HG03135 (cell line): ENCODE results near the gene RETREG2.

Source experiments
- ATAC-seq: cut with Tn5 transposase; IDR thresholded peaks from one replicate; pipeline ENCODE4 v1.9.1; 2021; ENCODE audit warnings: mild to moderate bottlenecking, moderate library complexity; ENCODE audit not compliant: unreplicated experiment

The RETREG2 gene, protein sequence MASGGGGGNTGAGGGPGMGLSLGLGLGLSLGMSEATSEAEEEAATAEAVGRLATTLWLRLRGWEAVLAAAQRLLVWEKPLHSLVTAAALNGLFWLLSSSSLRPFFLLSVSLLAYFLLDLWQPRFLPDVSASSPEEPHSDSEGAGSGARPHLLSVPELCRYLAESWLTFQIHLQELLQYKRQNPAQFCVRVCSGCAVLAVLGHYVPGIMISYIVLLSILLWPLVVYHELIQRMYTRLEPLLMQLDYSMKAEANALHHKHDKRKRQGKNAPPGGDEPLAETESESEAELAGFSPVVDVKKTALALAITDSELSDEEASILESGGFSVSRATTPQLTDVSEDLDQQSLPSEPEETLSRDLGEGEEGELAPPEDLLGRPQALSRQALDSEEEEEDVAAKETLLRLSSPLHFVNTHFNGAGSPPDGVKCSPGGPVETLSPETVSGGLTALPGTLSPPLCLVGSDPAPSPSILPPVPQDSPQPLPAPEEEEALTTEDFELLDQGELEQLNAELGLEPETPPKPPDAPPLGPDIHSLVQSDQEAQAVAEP

DNA sequence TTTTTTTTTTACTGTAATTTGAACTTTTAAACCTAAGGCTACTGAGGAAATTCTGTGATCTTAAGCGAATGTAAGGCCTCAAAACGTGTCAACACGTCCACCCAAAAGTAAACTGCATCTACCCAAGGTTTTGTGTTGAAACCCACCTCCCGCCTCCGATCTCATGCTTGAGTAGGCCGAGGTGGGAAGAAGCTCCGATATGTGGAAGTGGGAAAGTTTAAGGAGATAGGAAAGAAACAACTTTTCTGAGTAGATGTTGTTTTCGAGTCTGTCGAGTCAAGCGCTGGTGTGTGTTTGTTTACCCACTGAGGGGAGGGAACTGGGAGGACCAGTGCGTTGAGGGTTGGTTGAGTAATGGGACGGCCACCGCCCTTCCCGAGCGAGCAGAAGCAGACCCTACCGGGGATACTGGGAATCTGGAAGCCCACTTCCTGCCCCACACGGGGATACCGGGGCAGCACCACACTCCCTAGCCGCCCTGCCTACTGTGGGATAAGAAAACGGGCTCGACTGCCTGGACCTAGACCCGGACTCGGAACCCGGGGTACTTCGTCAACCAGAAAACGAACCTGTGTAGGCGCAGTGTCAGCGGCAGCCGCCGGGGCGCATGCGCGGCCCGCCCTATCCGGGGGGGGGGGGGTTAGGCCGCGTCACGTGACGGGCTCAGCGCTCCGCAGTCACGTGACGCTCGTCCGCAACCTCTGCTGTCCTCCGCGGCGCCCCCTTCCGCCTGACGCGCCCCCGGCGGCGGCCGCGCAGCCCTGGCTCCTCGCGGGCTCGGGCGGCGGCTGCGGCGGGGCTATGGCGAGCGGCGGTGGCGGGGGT is at the start of gene RETREG2:
Gene RETREG2, plus strand, starts transcription at position 724 of the 825 bp plus-strand sequence. Its CDS starts 78 bp downstream, at position 802.
- ATAC-seq = peak; percentile 47

DNA sequence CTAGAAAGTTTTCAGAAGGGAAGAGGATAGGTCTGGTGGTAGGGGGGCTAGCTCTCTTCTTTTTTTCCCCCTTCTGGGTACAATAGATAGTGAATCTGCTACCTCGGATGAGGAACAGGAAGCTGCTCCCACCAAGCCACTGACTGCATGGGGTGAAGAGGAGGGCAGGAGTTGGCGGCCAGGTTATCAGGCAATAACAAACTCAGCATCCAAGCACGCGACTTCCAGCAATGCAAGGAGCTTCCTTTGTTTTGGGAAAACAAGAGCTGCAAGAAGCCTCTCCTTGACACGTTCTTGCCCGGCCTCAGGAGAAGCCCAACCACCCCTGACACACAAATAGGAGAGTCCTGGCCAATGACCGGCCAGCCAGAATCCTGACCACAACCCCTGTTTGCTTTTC is 49.7 kb upstream of the RETREG2 start:
- no peak for ATAC-seq

- ATAC-seq = no peak
Measured at GRCh38 chr2:219129589-219129988, 48.5 kb upstream of the RETREG2 start.

DNA sequence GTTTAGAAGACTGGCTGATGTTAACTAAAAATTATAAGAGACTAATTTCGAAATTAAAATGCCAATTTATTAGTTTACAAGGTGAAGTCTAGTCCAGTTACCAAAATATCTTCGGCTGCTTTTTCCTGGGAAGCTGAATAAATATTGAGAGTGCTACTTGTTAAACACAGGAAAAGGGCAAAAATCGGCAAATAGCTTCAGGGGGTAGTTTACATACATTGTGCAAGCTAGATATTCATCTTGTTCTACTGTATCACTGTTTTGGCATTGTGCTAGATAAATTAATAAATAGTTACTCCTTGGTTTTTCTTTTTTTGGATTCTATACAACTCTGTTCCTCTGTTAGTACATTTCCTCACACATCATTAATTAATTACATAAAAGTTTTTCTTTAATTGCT is 46.7 kb upstream of the RETREG2 start:
- ATAC-seq = no peak

DNA sequence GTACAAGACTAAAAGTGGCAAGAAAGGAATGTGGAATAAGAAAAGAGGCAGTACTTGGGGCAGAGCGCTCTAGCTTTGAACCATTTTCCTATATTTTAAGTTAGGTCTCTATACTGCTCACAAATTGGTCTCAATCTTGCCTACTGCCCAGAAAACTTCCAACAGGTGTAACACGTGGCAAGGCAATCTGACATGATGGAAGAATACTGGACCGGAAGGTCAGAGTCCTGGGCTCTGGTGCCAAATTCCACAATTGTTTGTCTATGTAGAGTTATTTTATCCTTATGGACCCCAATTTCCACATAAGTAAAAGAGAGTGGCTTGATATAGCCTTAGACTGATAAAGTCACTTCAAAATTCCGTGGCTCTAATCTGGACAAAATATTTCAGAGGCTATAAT is 46.3 kb upstream of the RETREG2 start:
- ATAC-seq = no peak

DNA sequence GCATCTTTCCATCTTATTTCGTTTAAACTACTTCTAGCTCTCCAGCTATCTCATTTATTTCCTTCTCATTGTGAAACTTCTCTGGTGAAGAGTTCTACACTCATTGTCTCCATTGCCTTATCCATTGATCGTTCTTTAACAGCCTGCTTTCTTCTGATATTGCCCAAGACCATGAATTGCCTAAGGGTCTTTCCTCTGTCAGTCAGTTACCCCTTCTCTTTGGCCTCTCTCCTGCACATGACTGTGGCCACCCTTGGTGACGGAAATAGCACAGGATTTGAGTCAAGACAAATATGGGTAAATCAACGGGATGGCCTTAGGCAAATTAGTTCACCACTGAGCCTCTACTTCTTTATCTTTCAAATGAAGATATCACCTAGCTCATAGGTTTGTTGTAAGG is 44.1 kb upstream of the RETREG2 start:
- ATAC-seq = no peak

DNA sequence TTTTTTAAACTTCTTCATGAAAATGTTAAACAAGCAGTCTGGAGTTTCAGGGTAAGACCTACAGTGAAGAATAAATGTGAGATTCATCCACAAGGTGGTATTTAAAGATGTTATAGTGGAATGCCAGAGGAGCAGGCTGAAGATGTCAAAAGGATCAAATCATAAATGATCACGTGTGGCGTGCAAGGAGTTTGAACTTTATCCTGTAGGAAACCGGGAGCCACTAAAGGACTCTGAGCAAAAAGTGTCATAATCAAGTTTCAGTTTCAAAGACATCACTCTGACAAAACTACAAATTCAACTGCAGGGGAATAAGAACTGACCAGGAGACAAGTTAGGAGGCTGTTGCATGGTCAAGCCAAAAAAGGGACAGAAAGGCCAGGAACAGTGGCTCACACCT is 37.4 kb upstream of the RETREG2 start:
- ATAC-seq = no peak

- no peak for ATAC-seq
Measured at GRCh38 chr2:219142329-219142728, 35.7 kb upstream of the RETREG2 start.

DNA sequence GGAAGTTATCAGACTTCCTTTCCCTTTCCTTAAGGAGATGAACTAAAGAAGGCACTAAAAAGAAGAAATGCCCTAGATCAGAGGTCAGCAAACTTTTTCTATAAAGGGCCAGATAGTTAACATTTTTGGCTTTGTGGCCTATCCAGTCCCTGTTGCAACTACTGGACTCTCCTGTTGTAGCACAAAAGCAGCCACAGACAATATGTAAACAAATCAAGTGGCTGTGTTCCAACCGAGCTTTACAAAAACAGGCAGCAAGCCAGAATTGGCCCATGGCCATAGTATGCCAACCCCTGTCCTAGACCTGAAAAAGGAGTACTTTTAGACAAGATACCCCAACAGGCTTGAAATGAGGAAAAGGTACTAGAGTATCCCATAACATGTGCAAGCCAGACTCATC is 28.4 kb upstream of the RETREG2 start:
- ATAC-seq = no peak

DNA sequence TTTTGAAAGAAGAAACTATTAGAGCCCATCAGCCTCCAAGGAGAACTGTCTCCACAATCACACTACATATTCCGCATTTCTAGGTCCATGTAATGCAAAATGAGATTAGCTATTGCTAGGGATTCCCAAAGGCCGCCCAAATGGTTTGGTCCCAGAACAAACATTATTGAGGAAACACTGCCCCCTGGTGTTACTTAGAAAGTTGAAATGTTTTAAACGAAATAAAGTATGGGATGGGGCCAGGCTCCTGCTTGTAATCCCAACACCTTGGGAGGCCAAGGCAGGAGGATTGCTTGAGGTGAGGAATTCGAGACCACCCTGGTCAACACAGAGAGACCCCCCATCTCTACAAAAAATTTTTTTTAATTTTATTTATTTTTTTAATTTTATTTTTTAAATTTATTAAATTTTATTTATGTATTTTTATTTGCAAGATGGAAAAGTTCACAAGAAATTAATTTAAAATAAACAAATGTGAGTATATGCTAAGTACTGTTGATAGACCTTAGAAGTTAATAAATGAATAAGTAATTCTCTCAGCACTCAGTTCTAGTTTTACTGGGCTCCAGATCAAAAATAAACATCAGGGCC is 22.9 kb upstream of the RETREG2 start:
- no peak for ATAC-seq

DNA sequence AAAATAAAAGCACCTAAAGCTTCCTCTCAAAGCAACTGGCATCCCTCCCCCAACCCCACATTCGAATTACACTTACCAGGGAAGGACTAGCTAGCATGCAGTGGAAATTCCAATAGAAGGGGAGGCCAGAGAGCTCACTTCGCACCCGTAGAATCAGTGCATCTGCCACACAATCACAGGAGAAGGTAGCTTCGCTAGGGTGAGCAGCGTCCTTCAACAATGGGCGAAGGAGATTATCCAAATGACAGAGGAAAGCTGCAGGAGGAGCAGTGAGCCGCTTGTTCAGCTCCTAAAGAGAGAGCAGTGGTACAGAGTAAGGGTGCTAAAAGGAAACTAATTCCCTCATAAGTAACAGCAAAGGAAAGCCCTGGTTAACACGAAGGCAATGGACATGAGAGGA is 20.7 kb upstream of the RETREG2 start:
- ATAC-seq = no peak

GRCh38 chr2:219158025-219158424 is 20.1 kb upstream of the RETREG2 start:
- ATAC-seq = no peak

DNA sequence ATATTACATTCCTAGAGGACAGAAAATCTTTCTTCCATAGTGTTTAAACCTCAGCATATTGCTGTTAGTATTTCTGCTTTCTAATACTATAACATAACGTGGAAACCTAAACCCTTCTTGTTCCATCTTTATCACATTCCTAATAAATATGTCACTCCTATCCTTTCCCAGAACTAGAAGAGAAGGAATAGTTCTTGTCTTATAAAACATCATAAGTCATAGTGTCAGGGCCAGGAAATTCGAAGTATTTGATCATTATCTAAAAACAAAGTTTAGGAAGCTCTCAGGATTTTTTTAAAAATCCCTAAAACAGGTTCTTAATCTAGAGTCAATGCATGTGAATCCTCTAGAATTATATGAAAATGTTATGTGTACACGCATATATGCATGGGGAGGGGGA is 19.5 kb upstream of the RETREG2 start:
- no peak for ATAC-seq

DNA sequence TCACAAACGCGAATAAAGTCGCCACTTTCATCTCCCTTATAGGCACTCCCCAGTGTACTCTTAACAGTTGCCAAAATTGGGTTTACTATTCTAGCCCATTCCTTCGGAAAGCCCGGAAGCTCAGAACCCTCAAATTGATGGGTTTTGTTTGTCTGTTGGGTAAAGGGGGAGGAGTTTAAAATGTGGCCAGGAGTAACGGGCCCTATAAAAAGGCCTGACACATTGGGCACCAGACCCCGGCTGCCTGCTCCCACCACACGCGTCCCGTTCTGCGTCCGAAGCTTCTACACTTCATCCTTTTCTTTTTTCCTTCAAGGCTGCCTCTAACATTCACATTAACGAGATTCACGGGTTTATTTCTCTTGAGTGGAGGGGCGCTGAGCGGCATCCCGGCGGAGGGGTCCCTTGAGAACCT is 18.3 kb upstream of the RETREG2 start:
- ATAC-seq = peak; percentile 0

DNA sequence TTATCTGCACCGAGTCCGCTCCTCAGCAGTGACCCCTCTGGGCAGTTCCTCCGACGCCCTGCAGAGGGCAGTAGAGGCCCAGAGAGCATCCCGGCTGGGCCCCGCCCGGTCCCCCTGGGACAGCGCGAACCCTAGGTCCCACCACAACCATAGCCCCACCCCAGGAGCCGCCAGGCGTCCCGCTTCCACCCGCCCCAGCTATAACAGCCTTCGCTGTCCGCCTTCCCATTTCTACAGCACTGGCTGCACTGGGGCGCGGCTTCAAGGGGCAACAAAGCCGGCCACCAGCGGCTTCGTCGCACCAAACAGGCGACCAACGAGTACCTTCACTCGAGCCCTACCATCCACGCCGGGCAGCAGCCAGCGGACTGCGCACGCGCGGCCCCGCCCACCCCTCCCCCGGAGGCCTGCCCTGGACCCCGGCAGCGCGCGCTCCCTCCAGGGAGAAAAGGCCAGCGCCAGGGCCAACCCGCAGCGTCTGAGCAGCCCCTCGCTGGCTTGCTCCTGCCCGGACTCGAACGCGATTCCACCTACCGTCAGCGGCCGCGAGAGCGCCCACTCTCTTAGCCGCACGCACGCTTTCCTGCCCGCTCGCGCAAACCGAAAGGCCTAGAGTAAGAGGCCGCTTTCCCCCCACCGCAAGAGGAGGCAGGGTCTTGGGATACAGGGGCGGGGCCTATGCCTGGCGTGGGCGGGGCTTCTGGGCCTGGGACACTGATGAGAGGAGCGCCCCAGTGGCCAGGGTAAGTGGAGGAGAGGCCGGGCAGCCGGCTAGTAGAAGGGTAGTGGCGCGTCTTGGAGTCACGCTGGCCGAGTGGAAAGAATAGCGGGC is 17.7 kb upstream of the RETREG2 start, which contains the start of gene NHEJ1:
Gene NHEJ1, minus strand, starts transcription at position 630 of the 832 bp plus-strand sequence. CDS start 2,453 bp downstream, outside the sequence.
- ATAC-seq = peak; percentile 81

GRCh38 chr2:219161097-219161496 is 17.0 kb upstream of the RETREG2 start:
- ATAC-seq = no peak

DNA sequence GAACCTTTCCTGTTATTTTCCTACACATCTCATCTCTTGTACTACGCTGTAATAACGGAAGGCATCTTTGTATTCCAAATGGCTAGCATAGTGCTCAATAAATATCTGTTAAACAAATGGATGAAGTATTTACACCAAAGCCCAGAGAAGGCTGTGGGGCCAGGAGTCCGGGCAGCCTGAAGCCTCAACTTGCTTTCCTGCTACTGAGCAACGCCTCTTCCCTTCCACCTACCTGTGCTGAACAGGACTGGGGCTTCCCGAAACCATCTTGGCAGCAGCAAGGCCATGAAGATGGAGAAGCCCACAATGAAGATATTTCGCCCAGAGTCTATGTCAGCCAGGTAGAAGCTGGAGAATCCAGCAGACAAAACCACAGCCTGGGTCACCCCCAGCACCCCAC is 14.9 kb upstream of the RETREG2 start:
- ATAC-seq = no peak

DNA sequence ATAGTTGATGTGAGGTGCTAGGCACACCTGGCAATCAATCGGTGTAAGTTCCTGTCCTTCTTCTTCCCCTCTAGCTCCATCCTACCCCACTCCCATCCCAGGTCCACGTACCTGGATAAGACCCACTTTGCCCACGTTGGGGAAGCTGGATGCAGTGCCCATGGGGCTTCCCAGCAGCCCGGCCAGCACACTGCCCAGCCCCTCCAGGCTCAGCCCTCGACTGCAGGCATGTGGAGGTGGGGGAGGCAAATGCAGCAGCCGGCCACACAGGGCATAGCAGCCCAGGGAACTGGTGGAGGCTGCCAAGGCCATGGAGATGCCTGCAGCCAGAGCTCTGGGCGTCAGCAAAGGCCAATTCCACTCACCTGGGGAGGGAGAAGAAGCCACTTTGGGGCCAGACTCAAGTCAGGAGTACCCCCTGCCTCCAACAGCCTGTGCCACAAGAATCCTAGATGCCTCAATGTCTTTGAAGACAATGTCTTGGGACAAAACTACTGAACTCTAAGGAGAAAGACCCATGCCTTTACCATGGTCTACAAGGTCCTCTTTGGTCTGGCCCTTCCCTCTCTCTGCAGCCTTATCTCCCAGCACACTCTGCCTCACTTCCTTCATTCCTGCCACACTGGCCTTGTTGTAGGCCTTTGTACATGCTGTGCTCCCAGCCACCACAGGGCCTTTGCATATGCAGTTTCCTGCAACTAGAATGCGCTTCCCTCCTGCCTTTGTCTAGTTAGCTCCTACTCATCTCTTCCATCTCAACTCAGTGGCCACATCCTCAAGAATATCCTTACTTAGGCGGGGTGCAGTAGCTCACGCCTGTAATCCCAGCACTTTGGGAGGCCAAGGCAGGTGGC is 12.8 kb upstream of the RETREG2 start:
- no peak for ATAC-seq

- ATAC-seq = no peak
Measured at GRCh38 chr2:219167997-219168396, 10.1 kb upstream of the RETREG2 start.
